ACHN (cell line): ENCODE data around the gene SCN11A.
"Not testable (repeated sequence)": the region's sequence is repeated elsewhere in the genome, so short reads cannot be mapped to it uniquely, and the experiment has no call there.

ENCODE experiments used
- DNase-seq: peaks from one replicate; pipeline ENCODE4 v3.0.0-alpha.2; 2015
- in situ Hi-C: cut with HindIII; loops from 2 replicates; pipeline ENCODE4 v1.10.0; 2017; ENCODE audit warnings: low sequenced_read_pairs, low pct_ligation_motif_present, low pct_unique_long_range_greater_than_20kb

The SCN11A gene

DNA sequence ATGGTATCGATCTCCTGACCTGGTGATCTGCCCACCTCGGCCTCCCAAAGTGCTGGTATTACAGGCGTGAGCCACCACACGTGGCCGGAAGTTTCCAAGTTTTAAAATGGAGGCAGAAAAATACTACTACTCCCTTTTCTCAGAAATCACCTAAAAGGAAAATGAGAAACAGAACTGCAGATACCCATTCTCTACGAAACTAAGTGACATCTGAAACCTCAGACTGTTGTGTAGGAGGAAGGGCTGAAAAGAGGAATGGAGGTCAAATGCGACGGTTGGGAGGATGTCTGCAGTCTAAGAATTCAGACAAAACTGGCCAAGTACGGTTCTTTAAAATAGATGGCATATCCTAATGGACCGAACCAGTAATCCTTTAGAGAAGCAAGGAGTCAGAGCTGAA is 24.2 kb upstream of the SCN11A start:
- DNase-seq, result no peak
- in situ Hi-C loops, result no loop called here

- in situ Hi-C loops, result no loop called here
- DNase-seq, result no peak
These were observed 16.8 kb upstream of the SCN11A start for GRCh38 chr3:39068556-39068955.

- DNase-seq, result no peak
- in situ Hi-C loops, result no loop called here
These were observed 15.5 kb upstream of the SCN11A start for GRCh38 chr3:39067286-39067685.

DNA sequence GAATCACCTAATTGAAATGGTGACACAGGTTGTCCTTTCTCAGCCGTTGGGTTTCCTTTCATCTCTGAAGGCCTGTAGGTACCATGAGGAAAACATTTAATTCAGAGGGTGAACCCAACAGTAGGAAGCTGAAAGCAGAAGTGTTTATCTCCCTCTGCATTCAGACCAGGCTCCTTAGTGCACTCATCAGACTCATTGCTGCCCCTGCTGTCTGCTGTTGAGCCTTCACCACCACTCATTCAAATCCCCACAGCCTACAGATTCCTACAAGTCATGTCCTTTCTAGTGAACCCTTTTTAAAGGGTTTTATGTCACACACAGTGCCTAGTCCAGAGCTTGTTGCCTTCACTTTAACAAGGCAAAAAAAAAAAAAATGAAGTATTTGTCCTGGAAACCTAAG is 13.5 kb upstream of the SCN11A start:
- DNase-seq, result peak; percentile 61
- in situ Hi-C loops, result no loop called here

GRCh38 chr3:39064646-39065045 is 12.9 kb upstream of the SCN11A start:
- in situ Hi-C loops, result no loop called here

DNA sequence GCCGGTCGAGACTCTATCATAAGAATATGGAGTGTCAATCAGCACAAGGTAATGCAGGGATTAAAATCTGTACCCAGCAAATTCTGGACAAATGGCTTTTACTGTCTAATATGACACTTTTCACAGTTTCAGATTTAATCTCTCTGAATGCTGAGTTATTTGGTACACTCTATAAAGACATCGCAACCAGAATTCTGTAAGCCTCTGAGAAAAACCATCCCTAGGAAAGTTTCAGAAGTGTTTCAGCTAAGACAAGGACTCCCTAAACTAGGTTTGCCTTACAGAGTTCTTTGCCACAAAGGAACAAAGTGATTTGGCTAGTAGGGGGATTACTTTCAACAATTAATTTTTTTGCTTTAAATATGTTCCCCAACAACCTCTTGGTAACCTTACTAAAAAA is 11.4 kb upstream of the SCN11A start:
- in situ Hi-C loops, result no loop called here
- DNase-seq, result no peak

More at GRCh38 chr3:39064646-39065045, 12.9 kb upstream of the SCN11A start:
- DNase-seq, result peak; percentile 75

DNA sequence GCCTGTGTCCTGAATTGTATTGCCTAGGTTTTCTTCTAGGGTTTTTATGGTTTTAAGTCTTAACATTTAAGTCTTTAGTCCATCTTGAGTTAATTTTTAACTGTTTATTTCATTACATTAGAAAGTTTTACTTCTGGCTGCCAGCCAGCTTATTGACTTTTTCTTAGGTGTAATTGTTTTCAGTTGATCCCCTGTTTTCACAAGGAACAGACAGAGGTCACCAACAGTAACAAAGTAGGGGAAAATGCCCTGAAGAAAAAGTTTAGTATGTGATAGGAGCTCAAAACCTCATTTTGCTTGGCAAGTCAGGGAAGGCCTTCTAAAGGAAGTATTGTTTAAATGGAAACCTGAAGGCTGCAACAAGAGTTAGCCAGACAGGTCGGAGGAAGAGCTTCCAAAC is 10.4 kb upstream of the SCN11A start:
- DNase-seq, result no peak
- in situ Hi-C loops, result no loop called here

DNA sequence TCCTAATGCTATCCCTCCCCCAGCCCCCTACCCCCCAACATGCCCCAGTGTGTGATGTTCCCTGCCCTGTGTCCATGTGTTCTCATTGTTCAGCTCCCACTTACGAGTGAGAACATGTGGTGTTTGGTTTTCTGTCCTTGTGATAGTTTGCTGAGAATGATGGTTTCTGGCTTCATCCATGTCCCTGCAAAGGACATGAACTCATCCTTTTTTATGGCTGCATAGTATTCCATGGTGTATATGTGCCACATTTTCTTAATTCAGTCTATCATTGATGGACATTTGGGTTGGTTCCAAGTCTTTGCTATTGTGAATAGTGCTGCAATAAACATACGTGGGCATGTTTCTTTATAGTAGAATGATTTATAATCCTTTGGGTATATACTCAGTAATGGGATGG is 9.5 kb upstream of the SCN11A start:
- in situ Hi-C loops, DNase-seq: not testable (repeated sequence)

- DNase-seq, result peak; percentile 13
- in situ Hi-C loops, result no loop called here
These were observed 4.4 kb upstream of the SCN11A start for GRCh38 chr3:39056151-39056550.

GRCh38 chr3:39053696-39054095 is 2.0 kb upstream of the SCN11A start:
- in situ Hi-C loops, result no loop called here
- DNase-seq, result no peak

DNA sequence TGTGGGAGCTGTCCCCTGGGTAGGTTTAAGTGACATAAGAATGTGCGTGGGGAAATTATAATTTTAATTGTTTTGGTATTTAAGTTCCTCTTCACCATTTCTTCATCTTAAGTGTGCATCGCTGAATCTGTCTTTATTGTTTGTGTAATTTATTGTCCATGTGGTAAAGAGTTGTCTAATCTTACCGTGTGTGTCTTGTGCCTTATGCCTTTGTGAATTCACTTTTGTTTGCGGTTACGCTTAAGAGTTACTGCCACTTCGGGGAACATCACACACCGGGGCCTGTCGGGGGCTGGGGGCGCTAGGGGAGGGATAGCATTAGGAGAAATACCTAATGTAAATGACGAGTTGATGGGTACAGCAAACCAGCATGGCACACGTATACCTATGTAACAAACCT is 839 bp upstream of the SCN11A start:
- in situ Hi-C loops, result no loop called here
- DNase-seq, result peak; percentile 5

DNA sequence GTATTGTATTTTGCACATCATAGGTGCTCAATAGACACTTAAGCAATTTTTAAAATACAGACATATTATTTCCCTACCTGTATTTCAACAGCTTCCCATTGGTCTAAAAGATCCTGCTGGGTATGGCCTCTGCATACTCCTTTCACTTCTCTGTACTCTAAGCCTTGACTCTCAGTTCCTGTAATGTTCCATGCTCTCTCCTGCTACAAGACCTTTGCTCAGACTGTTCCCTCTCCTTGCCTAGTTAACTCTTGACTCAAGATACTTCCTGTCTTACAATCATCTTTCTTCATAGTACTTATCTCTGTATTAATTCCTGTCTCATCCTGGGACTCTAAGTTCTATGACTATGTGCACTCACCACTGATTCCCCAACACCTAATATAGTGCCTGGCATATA is 1.7 kb downstream of the SCN11A start:
- in situ Hi-C loops, result no loop called here
- DNase-seq, result no peak

- in situ Hi-C loops, result no loop called here
- no peak for DNase-seq
These were observed 13.6 kb downstream of the SCN11A start for GRCh38 chr3:39038165-39038564.

DNA sequence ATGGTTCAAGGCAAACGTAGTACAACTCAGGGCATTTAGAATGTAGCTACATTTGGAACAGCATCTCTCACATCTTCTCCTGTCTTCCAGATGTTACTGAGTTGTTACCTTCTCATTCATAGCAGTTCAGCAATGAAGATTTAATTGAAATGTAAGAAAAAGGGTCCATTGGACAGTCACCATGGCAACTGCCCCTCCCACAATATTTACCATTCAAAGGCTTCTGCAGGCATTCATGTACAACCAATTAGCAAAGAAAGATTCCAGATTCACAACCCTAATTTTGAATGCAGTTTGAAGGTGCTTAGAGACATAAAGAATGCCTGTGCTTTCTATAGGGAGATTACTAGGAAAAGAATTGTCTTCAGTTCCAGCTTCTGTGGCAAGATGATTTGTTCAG is 22.2 kb downstream of the SCN11A start:
- in situ Hi-C loops, result no loop called here
- no peak for DNase-seq

DNA sequence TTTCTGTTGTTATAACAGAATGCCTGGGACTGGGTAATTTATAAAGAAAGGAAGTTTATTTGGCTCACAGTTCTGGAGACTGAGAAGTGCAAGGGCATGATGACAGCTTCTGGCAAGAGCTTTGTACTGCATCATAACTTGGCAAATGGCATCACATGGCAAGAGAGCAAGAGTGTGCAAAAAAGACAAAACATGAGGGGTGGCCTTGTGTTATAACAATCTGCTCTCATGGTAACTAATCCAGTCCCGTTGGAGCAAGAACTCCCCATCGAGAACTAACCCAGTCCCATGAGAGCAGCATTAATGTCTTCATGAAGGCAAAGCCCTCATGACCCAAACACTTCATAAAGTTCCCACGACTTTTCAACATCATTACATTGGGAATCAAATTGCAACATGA is 23.2 kb downstream of the SCN11A start:
- DNase-seq, result no peak
- in situ Hi-C loops, result no loop called here

- DNase-seq, result no peak
- in situ Hi-C loops, result no loop called here
These were observed 26.3 kb downstream of the SCN11A start for GRCh38 chr3:39025222-39025970.

- in situ Hi-C loops, result no loop called here
- no peak for DNase-seq
These were observed 27.2 kb downstream of the SCN11A start for GRCh38 chr3:39024497-39024896.

GRCh38 chr3:39022286-39022630 is 29.5 kb downstream of the SCN11A start:
- DNase-seq, result no peak
- in situ Hi-C loops, result no loop called here

GRCh38 chr3:39021465-39022285 is 30.1 kb downstream of the SCN11A start:
- DNase-seq, result no peak
- in situ Hi-C loops, result no loop called here

DNA sequence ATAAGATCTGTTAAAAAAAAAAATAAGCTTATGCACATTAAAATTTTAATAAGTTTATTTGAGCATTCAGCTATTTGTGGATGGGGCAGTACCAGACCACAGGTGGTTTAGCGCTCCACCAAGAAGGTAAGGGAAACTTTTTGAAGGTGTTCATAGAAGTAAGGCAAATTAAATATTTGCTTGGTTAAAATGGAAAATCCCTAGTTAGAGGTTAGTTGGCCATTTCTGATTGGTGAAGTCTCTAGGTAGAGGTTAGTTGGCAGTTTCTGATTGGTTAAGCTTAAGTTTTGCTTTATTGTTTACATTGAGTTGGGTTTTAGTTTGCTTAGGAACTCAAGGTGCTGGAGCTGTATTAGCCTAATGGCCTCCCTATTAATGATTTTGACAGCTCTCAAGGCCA is 30.7 kb downstream of the SCN11A start:
- in situ Hi-C loops, result no loop called here
- DNase-seq, result no peak
